Lower leg skin (tissue), 3 donors: Measurements from ENCODE around the gene POLR2L.

Source experiments
- CTCF ChIP-seq, 3 donors: fragments of 450-650 bp; IDR thresholded peaks; one replicate each; pipeline ENCODE4 v1.5.1; 2016; ENCODE audit warnings: antibody characterized with exemption in 3 of 3, mild to moderate bottlenecking in 3 of 3, moderate library complexity in 2 of 3
- POLR2A ChIP-seq, 2 donors: fragments of 450-650 bp; IDR thresholded peaks; one replicate each; pipeline ENCODE4 v1.6.1; 2016 to 2017; ENCODE audit warnings: antibody characterized with exemption in 2 of 2, mild to moderate bottlenecking in 1 of 2, moderate library complexity in 1 of 2

- TF ChIP-seq CTCF (IDR thresholded peaks at IDR 0.05) (no peak), POLR2A (IDR thresholded peaks at IDR 0.05) (no peak)
Observed at GRCh38 chr11:827146-827896, 15.0 kb downstream of the POLR2L start.
